Gastrocnemius medialis (tissue), 4 donors: ENCODE data around the gene SIM1. TPM values are rescaled to one million over a fixed set of nuclear protein-coding genes. Genes with fewer than 3 reads are reported as not detected.

Experiments
- ATAC-seq, 2 donors: fragments of 150-250 bp; one replicate each; pipeline ENCODE4 v1.9.1; 2016
- DNase-seq, 2 donors: peaks; one replicate each; pipeline ENCODE4 v3.0.0-alpha.2; 2019
- H3K27ac ChIP-seq, 4 donors: fragments of 200-600 bp; sonication (generic); 1 replicate in 1 of 4; 2 replicates in 3 of 4; pipeline ENCODE4 v1.5.1; 2016 to 2018; ENCODE audit warnings: mild to moderate bottlenecking in 2 of 4, moderate library complexity in 1 of 4
- H3K27me3 ChIP-seq, 3 donors: fragments of 200-600 bp; sonication (generic) in 2 of 3; 1 replicate in 1 of 3; 2 replicates in 2 of 3; pipeline versions ENCODE4 v1.5.1 to v1.6.0; 2016 to 2019; ENCODE audit warnings: mild to moderate bottlenecking in 1 of 3, moderate library complexity in 1 of 3
- H3K36me3 ChIP-seq, 2 donors: fragments of 200-600 bp; sonication (generic) in 1 of 2; one replicate each; pipeline ENCODE4 v1.5.1; 2017 to 2018
- H3K4me1 ChIP-seq, 2 donors: fragments of 200-600 bp; sonication (generic) in 1 of 2; one replicate each; pipeline ENCODE4 v1.5.1; 2016 to 2017; ENCODE audit warnings: mild to moderate bottlenecking in 2 of 2
- H3K4me3 ChIP-seq, 4 donors: fragments of 200-600 bp; sonication (generic) in 3 of 4; 1 replicate in 1 of 4; 2 replicates in 3 of 4; pipeline ENCODE4 v1.5.1; 2016 to 2019; ENCODE audit warnings: mild to moderate bottlenecking in 2 of 4
- H3K9me3 ChIP-seq, 3 donors: fragments of 200-600 bp; sonication (generic) in 2 of 3; 1 replicate in 1 of 3; 2 replicates in 2 of 3; pipeline ENCODE4 v1.5.1; 2016 to 2019
- POLR2A ChIP-seq, 2 donors: fragments of 450-650 bp; IDR thresholded peaks; one replicate each; pipeline ENCODE4 v1.6.1; 2017; ENCODE audit warnings: antibody characterized with exemption in 2 of 2, mild to moderate bottlenecking in 2 of 2, moderate library complexity in 2 of 2
- in situ Hi-C, 4 donors: fragments of 200-750 bp; cut with MboI; loops; one replicate each; pipeline versions ENCODE4 v1.15.0 to v1.8.0; 2017; ENCODE audit warnings: low sequenced_read_pairs in 4 of 4
- intact Hi-C: fragments of 100-400 bp; cut with DNase I; formaldehyde crosslinking; loops from one replicate; pipeline ENCODE4 v1.15.1; 2023; ENCODE audit warnings: low total_unique reads
- total RNA-seq, 4 donors: library from RNA; depleted of rRNA; stranded (reverse); fragments of >200 nt; gene quantifications; one replicate each; pipeline versions ENCODE4 v1.1.0 to v1.2.3, GENCODE V29; 2016
- TF ChIP-seq, protein P1 (sequence below), 5 experiments: fragments of 450-650 bp in 3 of 5; fragments of 200-600 bp in 2 of 5; sonication (generic) in 2 of 5; IDR thresholded peaks in 4 of 5; conservative IDR thresholded peaks in 1 of 5; 1 replicate in 4 of 5; 2 replicates in 1 of 5; pipeline ENCODE4 v1.5.1; 2016 to 2019; ENCODE audit warnings: antibody characterized with exemption in 5 of 5, mild to moderate bottlenecking in 3 of 5, moderate library complexity in 3 of 5

Gene SIM1
- total RNA-seq, 4 donors from 2014 or later: 0.19 to 1.8 (median 0.88) TPM

DNA sequence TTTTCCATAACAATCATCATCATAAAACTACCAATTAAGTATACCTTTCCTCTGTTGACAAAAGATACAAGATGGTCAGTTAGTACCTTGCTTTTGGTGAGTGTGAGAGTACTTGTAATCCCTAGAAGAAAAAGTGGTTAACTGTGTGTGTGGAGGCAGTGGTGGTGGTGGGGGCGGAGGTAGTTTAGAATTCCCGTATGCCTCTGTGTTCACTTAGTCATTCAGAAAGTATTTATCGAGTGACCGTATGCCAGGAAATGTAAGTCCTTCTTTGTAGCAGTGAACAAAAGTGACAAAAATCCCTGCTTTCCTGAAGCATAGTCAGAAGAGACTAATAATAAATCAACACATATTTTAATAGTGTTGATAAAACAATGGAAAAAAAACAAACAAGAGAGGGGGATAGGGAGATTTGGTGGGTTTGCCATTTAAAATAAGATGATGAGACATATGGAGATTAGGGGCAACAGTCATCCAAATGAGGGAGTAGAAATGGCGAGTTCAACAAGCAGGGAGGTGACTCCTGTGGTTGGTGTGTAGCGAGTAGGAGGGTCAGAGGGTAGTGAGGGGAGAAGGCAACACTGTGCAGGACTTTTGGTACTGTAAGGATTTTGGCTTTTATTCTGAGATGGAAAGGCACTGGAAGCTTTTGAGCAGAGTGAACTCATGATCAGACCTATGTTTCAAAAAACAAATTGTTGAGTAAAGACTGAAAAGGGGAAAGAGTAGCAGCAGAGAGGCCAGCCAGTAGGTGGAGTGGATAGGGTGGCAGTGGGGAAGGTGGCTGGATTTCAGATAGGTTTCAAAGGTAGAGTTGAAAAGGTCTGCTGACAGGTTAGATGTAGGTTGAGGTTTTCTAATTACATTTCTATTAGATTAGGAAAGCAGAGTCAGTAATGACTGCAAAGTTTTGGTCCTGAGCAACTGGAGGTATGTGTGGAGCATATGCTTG is 40.3 kb upstream of the SIM1 start:
- no peak overlapping the region for H3K27ac ChIP-seq
- ATAC-seq: no peak
- intact Hi-C loops: no loop called here
- peaks cover 0 to 9% of the 10 kb centered on the region in 2 donors for H3K36me3 ChIP-seq
- H3K27me3 ChIP-seq: no peaks in the 10 kb centered on the region
- no peak for DNase-seq
- H3K9me3 ChIP-seq: no peaks in the 10 kb centered on the region
- no peak overlapping the region for H3K4me3 ChIP-seq
- TF ChIP-seq, protein P1, sequence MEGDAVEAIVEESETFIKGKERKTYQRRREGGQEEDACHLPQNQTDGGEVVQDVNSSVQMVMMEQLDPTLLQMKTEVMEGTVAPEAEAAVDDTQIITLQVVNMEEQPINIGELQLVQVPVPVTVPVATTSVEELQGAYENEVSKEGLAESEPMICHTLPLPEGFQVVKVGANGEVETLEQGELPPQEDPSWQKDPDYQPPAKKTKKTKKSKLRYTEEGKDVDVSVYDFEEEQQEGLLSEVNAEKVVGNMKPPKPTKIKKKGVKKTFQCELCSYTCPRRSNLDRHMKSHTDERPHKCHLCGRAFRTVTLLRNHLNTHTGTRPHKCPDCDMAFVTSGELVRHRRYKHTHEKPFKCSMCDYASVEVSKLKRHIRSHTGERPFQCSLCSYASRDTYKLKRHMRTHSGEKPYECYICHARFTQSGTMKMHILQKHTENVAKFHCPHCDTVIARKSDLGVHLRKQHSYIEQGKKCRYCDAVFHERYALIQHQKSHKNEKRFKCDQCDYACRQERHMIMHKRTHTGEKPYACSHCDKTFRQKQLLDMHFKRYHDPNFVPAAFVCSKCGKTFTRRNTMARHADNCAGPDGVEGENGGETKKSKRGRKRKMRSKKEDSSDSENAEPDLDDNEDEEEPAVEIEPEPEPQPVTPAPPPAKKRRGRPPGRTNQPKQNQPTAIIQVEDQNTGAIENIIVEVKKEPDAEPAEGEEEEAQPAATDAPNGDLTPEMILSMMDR (IDR thresholded peaks at IDR 0.05 in 4 of 5, conservative IDR thresholded peaks at IDR 0.05 in 1 of 5): no peak
- no peak for TF ChIP-seq POLR2A (IDR thresholded peaks at IDR 0.05)
- no peaks in the 10 kb centered on the region for H3K4me1 ChIP-seq
- in situ Hi-C loops: no loop called here

DNA sequence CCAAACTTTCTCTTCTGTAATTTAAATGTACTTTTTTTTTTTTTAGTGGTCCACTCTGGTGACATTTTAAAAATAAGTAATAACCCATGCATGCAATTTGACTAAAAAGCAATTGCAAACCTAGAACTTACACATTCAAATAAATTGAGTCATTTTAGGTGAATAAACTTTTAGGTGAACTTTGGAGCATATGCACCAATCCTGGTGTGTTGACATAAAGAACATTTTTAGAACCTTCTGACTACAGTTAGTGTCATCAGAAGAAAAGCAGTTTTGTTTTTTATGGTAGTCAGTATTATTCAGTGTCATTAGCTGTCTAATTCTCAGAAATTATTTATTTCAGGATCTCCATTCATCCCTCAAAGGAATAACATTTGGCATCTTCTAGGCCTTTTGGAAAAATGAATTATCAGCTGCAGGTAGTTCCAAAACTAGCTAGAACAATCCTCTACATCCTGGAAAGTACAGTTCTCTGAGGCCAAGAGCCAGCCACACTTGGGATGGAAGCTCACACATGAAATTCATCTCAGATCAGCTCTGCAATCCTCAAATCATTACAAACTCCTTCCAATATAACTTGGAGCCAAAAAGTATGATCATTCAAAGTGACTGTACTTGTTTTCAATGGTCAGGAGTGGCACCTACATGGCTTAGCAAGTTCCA is 38.5 kb upstream of the SIM1 start:
- in situ Hi-C loops: no loop called here
- Histone ChIP-seq H3K27me3 (no peaks in the 10 kb centered on the region), H3K4me1 (no peaks in the 10 kb centered on the region), H3K4me3 (no peak overlapping the region), H3K36me3 (no peaks in the 10 kb centered on the region), H3K27ac (no peak overlapping the region), H3K9me3 (no peaks in the 10 kb centered on the region)
- intact Hi-C loops: no loop called here
- DNase-seq (no peak), ATAC-seq (no peak)
- TF ChIP-seq, protein P1 (IDR thresholded peaks at IDR 0.05 in 4 of 5, conservative IDR thresholded peaks at IDR 0.05 in 1 of 5): no peak
- no peak for TF ChIP-seq POLR2A (IDR thresholded peaks at IDR 0.05)

DNA sequence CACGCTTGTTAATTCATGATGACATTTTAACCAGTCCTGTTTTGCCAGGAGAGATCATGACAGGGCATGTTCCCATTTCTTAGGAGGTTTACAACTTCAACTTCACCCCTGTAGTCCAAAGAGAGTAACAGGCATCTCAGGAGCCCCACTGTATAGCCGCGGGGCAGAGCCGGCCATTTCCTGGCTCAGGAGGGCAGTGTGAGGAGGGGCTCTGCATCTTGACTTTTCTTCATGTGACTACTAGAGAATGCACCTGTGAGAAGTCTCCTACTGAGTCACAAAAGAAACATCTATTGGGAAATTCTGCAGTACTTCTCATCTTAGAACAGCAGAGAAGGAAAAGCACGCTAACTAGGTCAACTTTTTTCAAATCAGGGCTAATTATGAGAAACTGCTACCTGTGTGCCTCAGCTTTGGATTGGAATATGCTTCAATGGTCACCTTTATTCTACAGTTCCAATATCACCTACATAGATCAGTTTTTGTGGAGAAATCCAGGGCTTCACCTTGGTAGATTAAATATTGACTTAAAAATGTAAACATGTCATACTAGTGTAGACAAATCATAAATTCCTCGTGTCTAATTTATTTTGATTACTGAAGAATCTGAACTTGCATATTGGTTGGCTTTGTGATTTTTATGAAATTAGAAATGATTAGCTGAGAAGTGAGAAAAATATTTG is 28.6 kb upstream of the SIM1 start:
- Histone ChIP-seq H3K27me3 (peaks cover 0 to 2% (median 0%) of the 10 kb centered on the region in 3 donors), H3K27ac (no peak overlapping the region), H3K4me3 (no peak overlapping the region), H3K4me1 (no peaks in the 10 kb centered on the region), H3K9me3 (no peaks in the 10 kb centered on the region), H3K36me3 (no peaks in the 10 kb centered on the region)
- intact Hi-C loops (no loop called here), in situ Hi-C loops (loop anchor here in 2 of 4 donors (25.0 kb wide), 2 partner anchors 381 to 631 kb away; no protein-coding TSS in a partner anchor)
- DNase-seq (no peak), ATAC-seq (no peak)
- TF ChIP-seq POLR2A (IDR thresholded peaks at IDR 0.05): no peak
- TF ChIP-seq, protein P1 (IDR thresholded peaks at IDR 0.05 in 4 of 5, conservative IDR thresholded peaks at IDR 0.05 in 1 of 5): no peak

DNA sequence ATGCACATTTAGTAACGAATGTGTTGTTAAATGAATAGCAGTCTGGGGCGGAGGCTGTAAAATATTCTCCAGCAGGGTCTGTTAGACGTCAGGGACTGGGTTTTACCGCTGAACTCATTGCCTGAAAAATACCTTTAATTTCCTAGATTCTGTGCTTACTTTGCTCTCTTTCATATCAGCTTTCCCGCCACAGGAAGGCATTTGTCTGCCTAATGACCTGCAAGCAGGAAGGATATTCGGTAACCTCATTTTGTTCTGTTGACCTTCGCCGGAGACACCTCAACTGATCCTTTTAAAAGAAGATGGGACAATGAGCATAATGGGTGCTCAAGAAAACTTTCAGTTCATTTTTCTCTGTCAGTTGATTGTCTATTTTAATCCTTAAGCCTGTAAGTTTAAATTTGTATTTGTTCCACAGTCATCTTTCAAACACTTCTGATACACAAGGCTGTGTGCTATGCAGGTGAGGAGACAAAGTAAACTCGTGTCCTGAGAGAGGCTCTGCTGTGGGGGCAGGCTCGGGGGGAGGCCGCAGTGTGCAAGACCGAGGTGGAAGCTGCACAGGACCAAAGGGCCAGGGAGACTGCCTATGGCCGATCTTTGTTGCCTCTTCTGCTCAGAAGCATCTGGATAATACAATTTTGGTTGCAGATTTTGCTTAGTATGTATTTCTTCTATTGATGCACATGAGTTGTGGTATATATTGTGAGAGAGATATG is 27.4 kb upstream of the SIM1 start:
- no peak for ATAC-seq
- no peaks in the 10 kb centered on the region for H3K4me1 ChIP-seq
- intact Hi-C loops: no loop called here
- no peak for DNase-seq
- in situ Hi-C loops: loop anchor here in 2 of 4 donors (25.0 kb wide), 2 partner anchors 380 to 630 kb away; no protein-coding TSS in a partner anchor
- no peak overlapping the region for H3K4me3 ChIP-seq
- TF ChIP-seq, protein P1 (IDR thresholded peaks at IDR 0.05 in 4 of 5, conservative IDR thresholded peaks at IDR 0.05 in 1 of 5): no peak
- TF ChIP-seq POLR2A (IDR thresholded peaks at IDR 0.05): no peak
- H3K27me3 ChIP-seq: peaks cover 0 to 2% (median 2%) of the 10 kb centered on the region in 3 donors
- no peak overlapping the region for H3K27ac ChIP-seq
- H3K36me3 ChIP-seq: no peaks in the 10 kb centered on the region
- H3K9me3 ChIP-seq: no peaks in the 10 kb centered on the region
